Neural cell (in vitro differentiated cells): ENCODE measurements around the gene ENO1.

Source experiments
- EZH2 ChIP-seq: fragments of 200-600, 300-800 bp; shearing (Covaris generic), sonication (generic); IDR thresholded peaks from 2 replicates; pipeline ENCODE4 v1.6.1; 2014; ENCODE audit warnings: antibody characterized with exemption, low read length, borderline replicate concordance, mild to moderate bottlenecking; ENCODE audit not compliant: insufficient read depth, poor library complexity, severe bottlenecking
- MXI1 ChIP-seq: fragments of 450-650 bp; conservative IDR thresholded peaks from 2 replicates; pipeline ENCODE4 v1.6.1; 2014; ENCODE audit warnings: antibody characterized with exemption, mild to moderate bottlenecking; ENCODE audit not compliant: poor library complexity, severe bottlenecking
- POLR2AphosphoS5 ChIP-seq: IDR thresholded peaks from 2 replicates; pipeline ENCODE4 v1.6.1; 2012
- RAD21 ChIP-seq: fragments of 450-650 bp; conservative IDR thresholded peaks from 2 replicates; pipeline ENCODE4 v1.6.1; 2014; ENCODE audit warnings: antibody characterized with exemption, mild to moderate bottlenecking, moderate library complexity
- SMC3 ChIP-seq: fragments of 450-650 bp; conservative IDR thresholded peaks from 2 replicates; pipeline ENCODE4 v1.6.1; 2014; ENCODE audit warnings: antibody characterized with exemption, mild to moderate bottlenecking, moderate library complexity; ENCODE audit not compliant: poor library complexity
- TAF1 ChIP-seq: IDR thresholded peaks from 2 replicates; pipeline ENCODE4 v1.6.1; 2012; ENCODE audit warnings: low read depth
- TF ChIP-seq, protein P1 (sequence below): fragments of 450-650 bp; IDR thresholded peaks from 2 replicates; pipeline ENCODE4 v1.5.1; 2014; ENCODE audit warnings: antibody characterized with exemption, mild to moderate bottlenecking, moderate library complexity; ENCODE audit not compliant: poor library complexity, severe bottlenecking

GRCh38 chr1:8874230-8875201 lies 4.0 kb downstream of the ENO1 start:
- TF ChIP-seq TAF1 (no peak), EZH2 (no peak), RAD21 (no peak), POLR2AphosphoS5 (no peak), SMC3 (no peak), MXI1 (no peak)
- TF ChIP-seq, protein P1, sequence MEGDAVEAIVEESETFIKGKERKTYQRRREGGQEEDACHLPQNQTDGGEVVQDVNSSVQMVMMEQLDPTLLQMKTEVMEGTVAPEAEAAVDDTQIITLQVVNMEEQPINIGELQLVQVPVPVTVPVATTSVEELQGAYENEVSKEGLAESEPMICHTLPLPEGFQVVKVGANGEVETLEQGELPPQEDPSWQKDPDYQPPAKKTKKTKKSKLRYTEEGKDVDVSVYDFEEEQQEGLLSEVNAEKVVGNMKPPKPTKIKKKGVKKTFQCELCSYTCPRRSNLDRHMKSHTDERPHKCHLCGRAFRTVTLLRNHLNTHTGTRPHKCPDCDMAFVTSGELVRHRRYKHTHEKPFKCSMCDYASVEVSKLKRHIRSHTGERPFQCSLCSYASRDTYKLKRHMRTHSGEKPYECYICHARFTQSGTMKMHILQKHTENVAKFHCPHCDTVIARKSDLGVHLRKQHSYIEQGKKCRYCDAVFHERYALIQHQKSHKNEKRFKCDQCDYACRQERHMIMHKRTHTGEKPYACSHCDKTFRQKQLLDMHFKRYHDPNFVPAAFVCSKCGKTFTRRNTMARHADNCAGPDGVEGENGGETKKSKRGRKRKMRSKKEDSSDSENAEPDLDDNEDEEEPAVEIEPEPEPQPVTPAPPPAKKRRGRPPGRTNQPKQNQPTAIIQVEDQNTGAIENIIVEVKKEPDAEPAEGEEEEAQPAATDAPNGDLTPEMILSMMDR, result no peak
